Activated CD4-positive, alpha-beta T cell treated with anti-CD3 and anti-CD28 coated beads, Interleukin-2, amount 10 ng/mL, durations not matched to agents 7 days and 5 days (primary cell): ENCODE results near the gene NEU2. TPM values are rescaled to one million over a fixed set of nuclear protein-coding genes. Genes with fewer than 3 reads are reported as not detected.

Experiments
- CTCF ChIA-PET: fragments of 350-600 bp; sonication (Branson Sonifier 250); formaldehyde crosslinking; loops from one replicate; lab custom pipeline; 2021; ENCODE audit warnings: antibody characterized with exemption; lab: Charles Lee
- POLR2A ChIA-PET: fragments of 350-600 bp; sonication (Branson Sonifier 250); formaldehyde crosslinking; loops from one replicate; lab custom pipeline; 2021; ENCODE audit warnings: antibody characterized with exemption; lab: Charles Lee
- DNase-seq: peaks from one replicate; pipeline ENCODE4 v3.0.0-alpha.2; 2020
- H3K27ac Mint-ChIP-seq: one replicate; pipeline ENCODE4 v1.8.0; 2021; ENCODE audit warnings: mild to moderate bottlenecking, moderate library complexity, mixed read lengths
- H3K27me3 Mint-ChIP-seq: one replicate; pipeline ENCODE4 v1.8.0; 2021; ENCODE audit warnings: mixed read lengths
- H3K36me3 Mint-ChIP-seq: one replicate; pipeline ENCODE4 v1.8.0; 2021; ENCODE audit warnings: low read depth, mixed read lengths
- H3K4me1 Mint-ChIP-seq: one replicate; pipeline ENCODE4 v1.8.0; 2021; ENCODE audit warnings: mixed read lengths
- H3K4me3 Mint-ChIP-seq: one replicate; pipeline ENCODE4 v1.8.0; 2021; ENCODE audit warnings: mild to moderate bottlenecking, moderate library complexity, mixed read lengths
- H3K9me3 Mint-ChIP-seq: one replicate; pipeline ENCODE4 v1.8.0; 2021; ENCODE audit warnings: mixed read lengths
- total RNA-seq, 2 experiments: library from RNA; stranded (reverse); gene quantifications; one replicate each; pipeline ENCODE4 v1.2.3, GENCODE V29; 2021

NEU2 gene
- total RNA-seq, 2 experiments from 2014 or later: not detected

DNA sequence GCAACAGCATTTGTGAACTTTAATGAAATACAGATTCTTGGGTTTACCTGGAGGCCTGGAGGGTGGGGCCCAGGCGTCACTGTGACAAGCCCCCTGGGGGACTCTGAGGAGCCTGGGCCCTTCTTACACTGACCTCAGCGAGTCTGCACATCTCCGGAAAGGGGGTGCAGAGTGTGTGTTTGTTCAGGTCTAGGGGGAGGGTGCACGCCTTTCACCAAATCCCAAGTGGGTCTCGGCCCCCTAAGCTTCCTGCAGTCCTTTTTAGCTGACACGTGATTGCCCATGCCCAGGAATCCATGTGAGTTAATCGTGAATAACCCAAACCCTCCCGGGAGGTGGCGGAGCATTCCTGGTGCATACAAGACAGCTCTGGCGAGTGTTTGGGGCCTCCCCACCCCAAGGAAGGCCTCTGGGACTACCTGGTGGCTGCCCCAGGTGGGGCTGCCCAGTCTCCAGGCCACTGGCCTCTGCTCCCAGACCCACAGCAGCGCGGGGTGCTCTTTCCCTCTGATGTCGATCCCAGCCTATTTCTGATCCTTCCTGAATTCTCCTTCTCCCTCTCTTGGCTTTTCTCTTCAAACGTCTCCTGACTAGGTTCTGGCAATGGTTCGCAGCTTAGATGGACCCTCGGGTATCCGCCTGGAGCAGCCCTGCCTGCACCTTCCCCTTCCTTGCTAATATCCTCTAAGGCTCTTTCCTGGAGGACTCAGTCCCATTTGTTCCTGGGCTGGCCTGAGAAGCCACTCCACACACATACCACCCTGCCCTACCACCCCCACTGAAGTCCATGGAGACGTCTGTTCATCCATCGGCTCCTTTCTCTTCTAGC is 29.4 kb upstream of the NEU2 start:
- no peak for DNase-seq
- H3K36me3 Mint-ChIP-seq: no peaks in the 10 kb centered on the region
- no peak overlapping the region for H3K27ac Mint-ChIP-seq
- no peaks in the 10 kb centered on the region for H3K4me1 Mint-ChIP-seq
- no peak overlapping the region for H3K4me3 Mint-ChIP-seq
- CTCF ChIA-PET: no interaction called here
- POLR2A ChIA-PET: no interaction called here
- no peaks in the 10 kb centered on the region for H3K9me3 Mint-ChIP-seq
- H3K27me3 Mint-ChIP-seq: peaks cover 1% of the 10 kb centered on the region

- Mint-ChIP-seq H3K9me3 (no peaks in the 10 kb centered on the region), H3K27ac (no peak overlapping the region), H3K4me1 (no peaks in the 10 kb centered on the region), H3K4me3 (no peak overlapping the region), H3K27me3 (peaks cover 3% of the 10 kb centered on the region), H3K36me3 (no peaks in the 10 kb centered on the region)
- ChIA-PET POLR2A (no interaction called here), CTCF (no interaction called here)
- no peak for DNase-seq
Measured at GRCh38 chr2:233003658-233004555, 28.6 kb upstream of the NEU2 start.

- no peak overlapping the region for H3K27ac Mint-ChIP-seq
- H3K4me1 Mint-ChIP-seq: no peaks in the 10 kb centered on the region
- H3K9me3 Mint-ChIP-seq: no peaks in the 10 kb centered on the region
- CTCF ChIA-PET: no interaction called here
- POLR2A ChIA-PET: no interaction called here
- no peaks in the 10 kb centered on the region for H3K36me3 Mint-ChIP-seq
- H3K27me3 Mint-ChIP-seq: peaks cover 3% of the 10 kb centered on the region
- DNase-seq: no peak
- no peak overlapping the region for H3K4me3 Mint-ChIP-seq
Measured at GRCh38 chr2:233005096-233005495, 27.4 kb upstream of the NEU2 start.

- Mint-ChIP-seq H3K27me3 (peaks cover 3% of the 10 kb centered on the region), H3K36me3 (no peaks in the 10 kb centered on the region), H3K27ac (no peak overlapping the region), H3K9me3 (no peaks in the 10 kb centered on the region), H3K4me1 (no peaks in the 10 kb centered on the region), H3K4me3 (no peak overlapping the region)
- ChIA-PET POLR2A (no interaction called here), CTCF (interaction anchor here (0.6 to 1.2 kb wide), 2 partner anchors 13 to 22 kb away, joined by 3 read pairs; no protein-coding TSS in a partner anchor)
- DNase-seq: no peak
Measured at GRCh38 chr2:233006648-233007047, 25.8 kb upstream of the NEU2 start.

GRCh38 chr2:233007270-233007669 is 25.2 kb upstream of the NEU2 start:
- ChIA-PET CTCF (interaction anchor here (0.7 kb wide), 1 partner anchor 21 kb away, joined by 4 read pairs; no protein-coding TSS in a partner anchor), POLR2A (no interaction called here)
- Mint-ChIP-seq H3K4me1 (no peaks in the 10 kb centered on the region), H3K4me3 (no peak overlapping the region), H3K9me3 (no peaks in the 10 kb centered on the region), H3K27me3 (peaks cover 3% of the 10 kb centered on the region), H3K27ac (no peak overlapping the region), H3K36me3 (no peaks in the 10 kb centered on the region)
- no peak for DNase-seq

DNA sequence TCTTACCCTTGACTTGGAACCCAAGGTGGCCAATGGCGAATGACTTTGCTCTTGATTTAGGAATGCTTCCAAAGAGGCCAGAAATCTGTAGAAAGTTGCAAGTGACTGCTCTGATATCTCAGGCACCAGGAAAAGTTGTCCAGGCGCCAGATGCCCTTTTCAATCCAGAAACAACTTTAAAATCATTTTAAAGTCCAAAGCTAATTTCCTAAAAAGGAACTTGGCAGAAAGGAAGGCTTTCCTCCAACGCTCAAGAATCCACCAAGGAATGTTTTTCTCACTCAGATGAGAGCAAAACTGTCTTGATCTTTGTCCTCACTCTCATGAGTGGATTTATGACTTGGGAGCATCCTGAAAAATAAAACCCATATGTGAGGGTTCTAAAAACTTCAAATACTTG is 24.7 kb upstream of the NEU2 start:
- POLR2A ChIA-PET: no interaction called here

DNA sequence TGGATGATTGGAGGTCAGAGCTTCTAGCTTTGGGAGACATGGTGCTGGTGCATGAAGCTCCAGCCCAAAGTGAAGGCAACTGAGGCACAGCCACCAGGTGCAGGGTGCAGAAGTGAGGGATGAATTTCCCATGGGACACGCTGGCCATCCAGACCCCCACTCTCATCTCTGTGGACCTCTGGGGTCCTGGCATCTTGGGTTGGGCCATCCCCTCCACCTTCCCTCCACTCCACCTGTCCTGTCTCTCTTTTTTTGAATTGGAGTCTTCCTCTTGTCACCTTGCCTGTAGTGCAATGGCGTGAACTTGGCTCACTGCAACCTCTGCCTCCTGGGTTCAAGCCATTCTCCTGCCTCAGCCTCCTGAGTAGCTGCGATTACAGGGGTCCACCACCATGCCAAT is 22.8 kb upstream of the NEU2 start:
- H3K36me3 Mint-ChIP-seq: no peaks in the 10 kb centered on the region
- H3K4me1 Mint-ChIP-seq: no peaks in the 10 kb centered on the region
- CTCF ChIA-PET: interaction anchor here (0.6 kb wide), 4 partner anchors 107 to 200 kb away, joined by 3 read pairs; no protein-coding TSS in a partner anchor
- DNase-seq: no peak
- peaks cover 3% of the 10 kb centered on the region for H3K27me3 Mint-ChIP-seq
- no peak overlapping the region for H3K27ac Mint-ChIP-seq
- H3K4me3 Mint-ChIP-seq: no peak overlapping the region
- H3K9me3 Mint-ChIP-seq: no peaks in the 10 kb centered on the region
- POLR2A ChIA-PET: no interaction called here

More for the DNA sequence above, 24.7 kb upstream of the NEU2 start:
- no peaks in the 10 kb centered on the region for H3K36me3 Mint-ChIP-seq
- DNase-seq: no peak
- no peak overlapping the region for H3K4me3 Mint-ChIP-seq
- no peak overlapping the region for H3K27ac Mint-ChIP-seq
- no peaks in the 10 kb centered on the region for H3K9me3 Mint-ChIP-seq
- CTCF ChIA-PET: interaction anchor here (0.6 to 0.7 kb wide), 2 partner anchors 21 to 390 kb away, joined by 3 to 4 read pairs; no protein-coding TSS in a partner anchor
- H3K4me1 Mint-ChIP-seq: no peaks in the 10 kb centered on the region
- peaks cover 3% of the 10 kb centered on the region for H3K27me3 Mint-ChIP-seq

DNA sequence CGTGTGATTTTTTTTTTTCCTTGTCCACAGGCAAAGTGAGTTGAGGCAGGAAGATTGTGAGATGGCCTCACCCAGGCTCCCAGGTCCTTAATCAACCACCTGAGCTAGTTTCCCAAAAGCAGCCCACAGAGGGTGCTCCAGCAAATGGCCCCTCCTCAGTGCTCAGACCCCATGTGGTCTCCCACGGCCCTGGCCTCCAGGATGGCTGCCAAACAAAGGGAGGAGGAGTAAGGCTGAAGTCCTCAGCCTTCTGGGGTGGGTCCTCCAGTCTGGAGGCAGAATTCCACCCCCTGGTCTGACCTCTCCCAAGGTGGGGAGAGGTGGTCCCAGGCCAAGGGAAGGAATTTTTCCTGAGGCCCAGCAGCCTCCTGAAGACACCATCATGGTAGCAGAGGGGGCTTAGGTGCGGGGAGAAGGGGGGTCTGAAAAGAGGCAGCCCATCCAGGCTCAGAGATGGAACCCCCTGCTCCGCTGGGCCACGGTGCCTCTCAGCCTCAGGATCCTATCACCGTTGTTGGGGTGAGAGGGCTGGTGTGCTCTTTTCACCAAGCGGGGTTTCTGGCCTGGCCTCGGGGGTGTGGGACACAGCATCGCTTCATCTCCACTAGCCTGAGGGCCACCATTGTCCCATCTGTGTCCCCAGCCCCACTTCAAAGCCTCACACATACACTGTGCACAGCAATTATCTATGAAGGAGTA is 21.8 kb upstream of the NEU2 start:
- Mint-ChIP-seq H3K4me1 (no peaks in the 10 kb centered on the region), H3K36me3 (no peaks in the 10 kb centered on the region), H3K4me3 (no peak overlapping the region), H3K27ac (no peak overlapping the region), H3K27me3 (peaks cover 3% of the 10 kb centered on the region), H3K9me3 (peaks cover 5% of the 10 kb centered on the region)
- DNase-seq: no peak
- CTCF ChIA-PET: interaction anchor here (1.3 kb wide), 1 partner anchor 43 kb away, joined by 3 read pairs; no protein-coding TSS in a partner anchor
- POLR2A ChIA-PET: no interaction called here

GRCh38 chr2:233011268-233011650 is 21.2 kb upstream of the NEU2 start:
- ChIA-PET CTCF (interaction anchor here (1.0 to 1.3 kb wide), 2 partner anchors 10 to 43 kb away, joined by 3 to 4 read pairs; no protein-coding TSS in a partner anchor), POLR2A (interaction anchor here (0.7 kb wide), 1 partner anchor 102 kb away, joined by 5 read pairs; no protein-coding TSS in a partner anchor)
- Mint-ChIP-seq H3K4me1 (no peaks in the 10 kb centered on the region), H3K9me3 (peaks cover 5% of the 10 kb centered on the region), H3K27me3 (peaks cover 3% of the 10 kb centered on the region), H3K4me3 (no peak overlapping the region), H3K36me3 (no peaks in the 10 kb centered on the region), H3K27ac (no peak overlapping the region)
- no peak for DNase-seq

GRCh38 chr2:233011702-233012131 is 20.8 kb upstream of the NEU2 start:
- DNase-seq: no peak
- CTCF ChIA-PET: interaction anchor here (1.0 to 1.3 kb wide), 2 partner anchors 10 to 42 kb away, joined by 3 to 4 read pairs; no protein-coding TSS in a partner anchor
- H3K4me1 Mint-ChIP-seq: no peaks in the 10 kb centered on the region
- no peak overlapping the region for H3K4me3 Mint-ChIP-seq
- POLR2A ChIA-PET: interaction anchor here (0.7 kb wide), 1 partner anchor 101 kb away, joined by 5 read pairs; no protein-coding TSS in a partner anchor
- no peak overlapping the region for H3K27ac Mint-ChIP-seq
- H3K36me3 Mint-ChIP-seq: no peaks in the 10 kb centered on the region
- peaks cover 5% of the 10 kb centered on the region for H3K9me3 Mint-ChIP-seq
- peaks cover 3% of the 10 kb centered on the region for H3K27me3 Mint-ChIP-seq

- H3K36me3 Mint-ChIP-seq: no peaks in the 10 kb centered on the region
- no peak for DNase-seq
- H3K4me3 Mint-ChIP-seq: no peak overlapping the region
Measured at GRCh38 chr2:233012301-233012971, 20.0 kb upstream of the NEU2 start.

More at GRCh38 chr2:233012301-233012971, 20.0 kb upstream of the NEU2 start:
- CTCF ChIA-PET: interaction anchor here (0.7 to 1.3 kb wide), 3 partner anchors 9 to 41 kb away, joined by 3 to 4 read pairs (median 3); no protein-coding TSS in a partner anchor
- Mint-ChIP-seq H3K27ac (no peak overlapping the region), H3K9me3 (peaks cover 5% of the 10 kb centered on the region), H3K4me1 (no peaks in the 10 kb centered on the region), H3K27me3 (peaks cover 3% of the 10 kb centered on the region)
- POLR2A ChIA-PET: interaction anchor here (0.6 kb wide), 1 partner anchor 35 kb away, joined by 6 read pairs; no protein-coding TSS in a partner anchor
